ENCODE measurements around the gene PPP2R3C.

The PPP2R3C gene

GRCh38 chr14:35149239-35149638, 27.4 kb upstream of the PPP2R3C start:
- peaks cover 0 to 3% of the 10 kb centered on the region in 2 donors for H3K36me3 ChIP-seq (ENCODE audit: control insufficient read depth in 1 of 2, insufficient read depth in 2 of 2, low read length in 2 of 2)
- no peaks in the 10 kb centered on the region for H3K4me1 ChIP-seq (ENCODE audit: control insufficient read depth in 1 of 2, insufficient read depth in 2 of 2, low read length in 2 of 2)
- H3K9me3 ChIP-seq (ENCODE audit: control insufficient read depth in 1 of 2, low read length in 2 of 2) = no peaks in the 10 kb centered on the region
- H3K27ac ChIP-seq (ENCODE audit: low read length) = no peak overlapping the region
- H3K27me3 ChIP-seq (ENCODE audit: low read depth, low read length) = no peaks in the 10 kb centered on the region
- no peak overlapping the region for H3K4me3 ChIP-seq (ENCODE audit: low read depth in 1 of 2, low read length in 2 of 2)

- Histone ChIP-seq H3K27ac (ENCODE audit: low read length) (no peak overlapping the region), H3K4me3 (ENCODE audit: low read depth in 1 of 2, low read length in 2 of 2) (no peak overlapping the region), H3K27me3 (ENCODE audit: low read depth, low read length) (no peaks in the 10 kb centered on the region), H3K36me3 (ENCODE audit: control insufficient read depth in 1 of 2, insufficient read depth in 2 of 2, low read length in 2 of 2) (peaks cover 0 to 3% of the 10 kb centered on the region in 2 donors), H3K9me3 (ENCODE audit: control insufficient read depth in 1 of 2, low read length in 2 of 2) (no peaks in the 10 kb centered on the region), H3K4me1 (ENCODE audit: control insufficient read depth in 1 of 2, insufficient read depth in 2 of 2, low read length in 2 of 2) (no peaks in the 10 kb centered on the region)
Measured at GRCh38 chr14:35147711-35148110, 25.9 kb upstream of the PPP2R3C start.

- H3K36me3 ChIP-seq (ENCODE audit: control insufficient read depth in 1 of 2, insufficient read depth in 2 of 2, low read length in 2 of 2) = peaks cover 0 to 3% of the 10 kb centered on the region in 2 donors
- no peak overlapping the region for H3K27ac ChIP-seq (ENCODE audit: low read length)
- no peaks in the 10 kb centered on the region for H3K9me3 ChIP-seq (ENCODE audit: control insufficient read depth in 1 of 2, low read length in 2 of 2)
- H3K27me3 ChIP-seq (ENCODE audit: low read depth, low read length) = no peaks in the 10 kb centered on the region
- no peak overlapping the region for H3K4me3 ChIP-seq (ENCODE audit: low read depth in 1 of 2, low read length in 2 of 2)
- H3K4me1 ChIP-seq (ENCODE audit: control insufficient read depth in 1 of 2, insufficient read depth in 2 of 2, low read length in 2 of 2) = no peaks in the 10 kb centered on the region
Measured at GRCh38 chr14:35147186-35147585, 25.4 kb upstream of the PPP2R3C start.

- H3K9me3 ChIP-seq (ENCODE audit: control insufficient read depth in 1 of 2, low read length in 2 of 2) = no peaks in the 10 kb centered on the region
- no peak overlapping the region for H3K27ac ChIP-seq (ENCODE audit: low read length)
- no peaks in the 10 kb centered on the region for H3K4me1 ChIP-seq (ENCODE audit: control insufficient read depth in 1 of 2, insufficient read depth in 2 of 2, low read length in 2 of 2)
- H3K27me3 ChIP-seq (ENCODE audit: low read depth, low read length) = no peaks in the 10 kb centered on the region
- H3K4me3 ChIP-seq (ENCODE audit: low read depth in 1 of 2, low read length in 2 of 2) = no peak overlapping the region
- peaks cover 0 to 3% of the 10 kb centered on the region in 2 donors for H3K36me3 ChIP-seq (ENCODE audit: control insufficient read depth in 1 of 2, insufficient read depth in 2 of 2, low read length in 2 of 2)
Measured at GRCh38 chr14:35146711-35147149, 24.9 kb upstream of the PPP2R3C start.

GRCh38 chr14:35144029-35144428, 22.2 kb upstream of the PPP2R3C start:
- Histone ChIP-seq H3K36me3 (ENCODE audit: control insufficient read depth in 1 of 2, insufficient read depth in 2 of 2, low read length in 2 of 2) (peaks cover 0 to 3% of the 10 kb centered on the region in 2 donors), H3K4me3 (ENCODE audit: low read depth in 1 of 2, low read length in 2 of 2) (no peak overlapping the region), H3K4me1 (ENCODE audit: control insufficient read depth in 1 of 2, insufficient read depth in 2 of 2, low read length in 2 of 2) (no peaks in the 10 kb centered on the region), H3K27me3 (ENCODE audit: low read depth, low read length) (no peaks in the 10 kb centered on the region), H3K9me3 (ENCODE audit: control insufficient read depth in 1 of 2, low read length in 2 of 2) (no peaks in the 10 kb centered on the region), H3K27ac (ENCODE audit: low read length) (no peak overlapping the region)

- Histone ChIP-seq H3K36me3 (ENCODE audit: control insufficient read depth in 1 of 2, insufficient read depth in 2 of 2, low read length in 2 of 2) (peaks cover 3% of the 10 kb centered on the region in 2 donors), H3K9me3 (ENCODE audit: control insufficient read depth in 1 of 2, low read length in 2 of 2) (no peaks in the 10 kb centered on the region), H3K27ac (ENCODE audit: low read length) (no peak overlapping the region), H3K27me3 (ENCODE audit: low read depth, low read length) (no peaks in the 10 kb centered on the region), H3K4me1 (ENCODE audit: control insufficient read depth in 1 of 2, insufficient read depth in 2 of 2, low read length in 2 of 2) (no peaks in the 10 kb centered on the region), H3K4me3 (ENCODE audit: low read depth in 1 of 2, low read length in 2 of 2) (no peak overlapping the region)
Measured at GRCh38 chr14:35140718-35141581, 19.2 kb upstream of the PPP2R3C start.

- Histone ChIP-seq H3K27me3 (ENCODE audit: low read depth, low read length) (no peaks in the 10 kb centered on the region), H3K4me3 (ENCODE audit: low read depth in 1 of 2, low read length in 2 of 2) (no peak overlapping the region), H3K36me3 (ENCODE audit: control insufficient read depth in 1 of 2, insufficient read depth in 2 of 2, low read length in 2 of 2) (peaks cover 5 to 9% of the 10 kb centered on the region in 2 donors), H3K27ac (ENCODE audit: low read length) (no peak overlapping the region), H3K4me1 (ENCODE audit: control insufficient read depth in 1 of 2, insufficient read depth in 2 of 2, low read length in 2 of 2) (peaks cover 0 to 3% of the 10 kb centered on the region in 2 donors), H3K9me3 (ENCODE audit: control insufficient read depth in 1 of 2, low read length in 2 of 2) (no peaks in the 10 kb centered on the region)
Measured at GRCh38 chr14:35138585-35138984, 16.8 kb upstream of the PPP2R3C start.

- no peaks in the 10 kb centered on the region for H3K27me3 ChIP-seq (ENCODE audit: low read depth, low read length)
- H3K4me1 ChIP-seq (ENCODE audit: control insufficient read depth in 1 of 2, insufficient read depth in 2 of 2, low read length in 2 of 2) = peaks cover 0 to 3% of the 10 kb centered on the region in 2 donors
- peaks cover 5 to 12% of the 10 kb centered on the region in 2 donors for H3K36me3 ChIP-seq (ENCODE audit: control insufficient read depth in 1 of 2, insufficient read depth in 2 of 2, low read length in 2 of 2)
- no peak overlapping the region for H3K4me3 ChIP-seq (ENCODE audit: low read depth in 1 of 2, low read length in 2 of 2)
- no peaks in the 10 kb centered on the region for H3K9me3 ChIP-seq (ENCODE audit: control insufficient read depth in 1 of 2, low read length in 2 of 2)
- no peak overlapping the region for H3K27ac ChIP-seq (ENCODE audit: low read length)
Measured at GRCh38 chr14:35134329-35135123, 12.7 kb upstream of the PPP2R3C start.

- Histone ChIP-seq H3K9me3 (ENCODE audit: control insufficient read depth in 1 of 2, low read length in 2 of 2) (no peaks in the 10 kb centered on the region), H3K4me1 (ENCODE audit: control insufficient read depth in 1 of 2, insufficient read depth in 2 of 2, low read length in 2 of 2) (peaks cover 0 to 3% of the 10 kb centered on the region in 2 donors), H3K27me3 (ENCODE audit: low read depth, low read length) (no peaks in the 10 kb centered on the region), H3K4me3 (ENCODE audit: low read depth in 1 of 2, low read length in 2 of 2) (no peak overlapping the region), H3K36me3 (ENCODE audit: control insufficient read depth in 1 of 2, insufficient read depth in 2 of 2, low read length in 2 of 2) (peaks cover 5 to 12% of the 10 kb centered on the region in 2 donors), H3K27ac (ENCODE audit: low read length) (no peak overlapping the region)
Measured at GRCh38 chr14:35133542-35134328, 11.9 kb upstream of the PPP2R3C start.

GRCh38 chr14:35124127-35124526, 2.3 kb upstream of the PPP2R3C start:
- H3K4me3 ChIP-seq (ENCODE audit: low read depth in 1 of 2, low read length in 2 of 2) = peak overlapping the region in 1 of 2 donors; percentile 97
- H3K4me1 ChIP-seq (ENCODE audit: control insufficient read depth in 1 of 2, insufficient read depth in 2 of 2, low read length in 2 of 2) = peaks cover 6 to 26% of the 10 kb centered on the region in 2 donors
- no peaks in the 10 kb centered on the region for H3K9me3 ChIP-seq (ENCODE audit: control insufficient read depth in 1 of 2, low read length in 2 of 2)
- no peaks in the 10 kb centered on the region for H3K27me3 ChIP-seq (ENCODE audit: low read depth, low read length)
- no peak overlapping the region for H3K27ac ChIP-seq (ENCODE audit: low read length)
- peaks cover 5 to 21% of the 10 kb centered on the region in 2 donors for H3K36me3 ChIP-seq (ENCODE audit: control insufficient read depth in 1 of 2, insufficient read depth in 2 of 2, low read length in 2 of 2)

- Histone ChIP-seq H3K36me3 (ENCODE audit: control insufficient read depth in 1 of 2, insufficient read depth in 2 of 2, low read length in 2 of 2) (peaks cover 5 to 21% of the 10 kb centered on the region in 2 donors), H3K4me1 (ENCODE audit: control insufficient read depth in 1 of 2, insufficient read depth in 2 of 2, low read length in 2 of 2) (peaks cover 6 to 26% of the 10 kb centered on the region in 2 donors), H3K27ac (ENCODE audit: low read length) (peak overlapping the region; percentile 99)
Measured at GRCh38 chr14:35123388-35123703, 1.6 kb upstream of the PPP2R3C start.

More at GRCh38 chr14:35123388-35123703, 1.6 kb upstream of the PPP2R3C start:
- Histone ChIP-seq H3K4me3 (ENCODE audit: low read depth in 1 of 2, low read length in 2 of 2) (peak overlapping the region; percentile 85 to 97), H3K9me3 (ENCODE audit: control insufficient read depth in 1 of 2, low read length in 2 of 2) (no peaks in the 10 kb centered on the region), H3K27me3 (ENCODE audit: low read depth, low read length) (no peaks in the 10 kb centered on the region)

Data from muscle layer of duodenum (tissue), 2 donors.